Thymus (tissue), 11 donors: ENCODE measurements around the gene ERGIC1. TPM values are rescaled to one million over a fixed set of nuclear protein-coding genes. Genes with fewer than 3 reads are reported as not detected.

ENCODE experiments used
- DNase-seq, 9 donors: peaks; one replicate each; pipeline ENCODE4 v3.0.0-alpha.2; 2013; ENCODE audit warnings: low spot score in 9 of 9, low read depth in 6 of 9, missing footprints in 1 of 9
- H3K27ac ChIP-seq, 2 donors: one replicate each; pipeline ENCODE4 v1.5.1; 2013; ENCODE audit warnings: control low read depth in 1 of 2, low read depth in 1 of 2, low read length in 1 of 2, mild to moderate bottlenecking in 1 of 2, moderate library complexity in 1 of 2
- H3K27me3 ChIP-seq, 2 donors: one replicate each; pipeline ENCODE4 v1.5.1; 2013; ENCODE audit warnings: low read length in 1 of 2; ENCODE audit not compliant: control insufficient read depth in 2 of 2, insufficient read depth in 1 of 2
- H3K36me3 ChIP-seq, 2 donors: one replicate each; pipeline ENCODE4 v1.5.1; 2013; ENCODE audit warnings: low read length in 1 of 2, mild to moderate bottlenecking in 1 of 2, moderate library complexity in 1 of 2; ENCODE audit not compliant: control insufficient read depth in 2 of 2, insufficient read depth in 2 of 2
- H3K4me1 ChIP-seq, 2 donors: one replicate each; pipeline ENCODE4 v1.5.1; 2013; ENCODE audit warnings: low read length in 2 of 2; ENCODE audit not compliant: control insufficient read depth in 2 of 2, insufficient read depth in 2 of 2
- H3K4me3 ChIP-seq, 2 donors: one replicate each; pipeline ENCODE4 v1.5.1; 2013; ENCODE audit warnings: low read length in 2 of 2, control low read depth in 1 of 2, mild to moderate bottlenecking in 1 of 2
- H3K9me3 ChIP-seq, 2 donors: one replicate each; pipeline ENCODE4 v1.5.1; 2013; ENCODE audit warnings: low read length in 1 of 2, mild to moderate bottlenecking in 1 of 2; ENCODE audit not compliant: control insufficient read depth in 2 of 2, insufficient read depth in 1 of 2
- WGBS: extraction: QIAGEN DNeasy Blood & Tissue Kit; methylation state at CpG from one replicate; pipeline ENCODE4 v1.1.7; 2013; 5-methylcytosine and 5-hydroxymethylcytosine counted together
- polyA plus RNA-seq: library from polyadenylated mRNA; stranded (reverse); fragments of 200-250 nt; gene quantifications from one replicate; pipeline ENCODE4 v1.2.3, GENCODE V29; 2013
- total RNA-seq: library from RNA; stranded (reverse); fragments of 120-200 nt; gene quantifications from one replicate; pipeline ENCODE4 v1.2.4, GENCODE V29; 2013
- donor health status: healthy.

ERGIC1 gene
- total and polyA plus RNA-seq, 2 donors = 57.2 to 69.2 TPM

- Histone ChIP-seq H3K9me3 (no peaks in the 10 kb centered on the region), H3K4me3 (no peak overlapping the region), H3K27me3 (no peaks in the 10 kb centered on the region), H3K27ac (no peak overlapping the region), H3K36me3 (peaks cover 41 to 59% of the 10 kb centered on the region in 2 donors), H3K4me1 (no peaks in the 10 kb centered on the region)
- WGBS = 94% methylated on average over 10 of the region's 10 CpGs
- no peak for DNase-seq
These were observed 74.6 kb downstream of the ERGIC1 start for GRCh38 chr5:172908662-172909061.

GRCh38 chr5:172909931-172910502, 76.0 kb downstream of the ERGIC1 start:
- Histone ChIP-seq H3K27me3 (no peaks in the 10 kb centered on the region), H3K27ac (peak overlapping the region in 1 of 2 donors; percentile 54), H3K9me3 (no peaks in the 10 kb centered on the region), H3K4me3 (no peak overlapping the region), H3K36me3 (peaks cover 46 to 63% of the 10 kb centered on the region in 2 donors), H3K4me1 (no peaks in the 10 kb centered on the region)
- WGBS = 88% methylated on average over 8 of the region's 8 CpGs
- DNase-seq = no peak

- H3K9me3 ChIP-seq = no peaks in the 10 kb centered on the region
- WGBS = 94% methylated on average over 9 of the region's 9 CpGs
- no peaks in the 10 kb centered on the region for H3K27me3 ChIP-seq
- H3K36me3 ChIP-seq = peaks cover 53 to 63% of the 10 kb centered on the region in 2 donors
- H3K4me1 ChIP-seq = no peaks in the 10 kb centered on the region
- no peak for DNase-seq
- H3K27ac ChIP-seq = peak overlapping the region; percentile 18 to 46
- H3K4me3 ChIP-seq = no peak overlapping the region
These were observed 77.0 kb downstream of the ERGIC1 start for GRCh38 chr5:172910828-172911627.

- Histone ChIP-seq H3K27ac (no peak overlapping the region), H3K9me3 (no peaks in the 10 kb centered on the region), H3K4me3 (no peak overlapping the region), H3K4me1 (no peaks in the 10 kb centered on the region), H3K27me3 (no peaks in the 10 kb centered on the region), H3K36me3 (peaks cover 58 to 65% of the 10 kb centered on the region in 2 donors)
- DNase-seq = no peak
- 94% methylated on average over 2 of the region's 2 CpGs for WGBS
These were observed 77.5 kb downstream of the ERGIC1 start for GRCh38 chr5:172911628-172911880.

GRCh38 chr5:172911976-172912375, 77.9 kb downstream of the ERGIC1 start:
- Histone ChIP-seq H3K9me3 (no peaks in the 10 kb centered on the region), H3K4me1 (no peaks in the 10 kb centered on the region), H3K36me3 (peaks cover 59 to 70% of the 10 kb centered on the region in 2 donors), H3K4me3 (no peak overlapping the region), H3K27ac (no peak overlapping the region), H3K27me3 (no peaks in the 10 kb centered on the region)
- 97% methylated on average over 1 of the region's 1 CpG for WGBS
- DNase-seq = no peak

- Histone ChIP-seq H3K9me3 (no peaks in the 10 kb centered on the region), H3K27me3 (no peaks in the 10 kb centered on the region), H3K27ac (no peak overlapping the region), H3K4me1 (peaks cover 0 to 1% of the 10 kb centered on the region in 2 donors), H3K36me3 (peaks cover 72 to 74% of the 10 kb centered on the region in 2 donors), H3K4me3 (no peak overlapping the region)
- 97% methylated on average over 11 of the region's 11 CpGs for WGBS
- DNase-seq = no peak
These were observed 79.2 kb downstream of the ERGIC1 start for GRCh38 chr5:172913117-172913850.

- Histone ChIP-seq H3K36me3 (peaks cover 82% of the 10 kb centered on the region in 2 donors), H3K4me3 (no peak overlapping the region), H3K4me1 (peaks cover 12 to 20% of the 10 kb centered on the region in 2 donors), H3K27ac (no peak overlapping the region), H3K9me3 (no peaks in the 10 kb centered on the region), H3K27me3 (no peaks in the 10 kb centered on the region)
- 98% methylated on average over 10 of the region's 10 CpGs for WGBS
- DNase-seq = no peak
These were observed 81.5 kb downstream of the ERGIC1 start for GRCh38 chr5:172915514-172915913.

GRCh38 chr5:172918421-172919371, 84.6 kb downstream of the ERGIC1 start:
- peak in 3 of 9 donors; percentile 15 to 48 (median 20) for DNase-seq
- H3K9me3 ChIP-seq = no peaks in the 10 kb centered on the region
- 46% methylated on average over 28 of the region's 28 CpGs for WGBS
- H3K27me3 ChIP-seq = no peaks in the 10 kb centered on the region
- peaks cover 12 to 20% of the 10 kb centered on the region in 2 donors for H3K4me1 ChIP-seq
- H3K27ac ChIP-seq = peak overlapping the region in 1 of 2 donors; percentile 72
- no peak overlapping the region for H3K4me3 ChIP-seq
- peaks cover 83 to 86% of the 10 kb centered on the region in 2 donors for H3K36me3 ChIP-seq
